AG10803 (cell line): ENCODE results near the gene PAPOLB.

Experiments
- DNase-seq: peaks from one replicate; pipeline ENCODE4 v3.0.0; 2010; ENCODE audit warnings: low read depth
- H3K4me3 ChIP-seq: 2 replicates; pipeline ENCODE4 v1.5.1; 2011; ENCODE audit warnings: mild to moderate bottlenecking, low read length, control low read depth
- TF ChIP-seq, protein P1 (sequence below): conservative IDR thresholded peaks from 2 replicates; pipeline ENCODE4 v1.5.1; 2011; ENCODE audit warnings: mild to moderate bottlenecking, low read length, control low read depth, inconsistent platforms

The PAPOLB gene

DNA sequence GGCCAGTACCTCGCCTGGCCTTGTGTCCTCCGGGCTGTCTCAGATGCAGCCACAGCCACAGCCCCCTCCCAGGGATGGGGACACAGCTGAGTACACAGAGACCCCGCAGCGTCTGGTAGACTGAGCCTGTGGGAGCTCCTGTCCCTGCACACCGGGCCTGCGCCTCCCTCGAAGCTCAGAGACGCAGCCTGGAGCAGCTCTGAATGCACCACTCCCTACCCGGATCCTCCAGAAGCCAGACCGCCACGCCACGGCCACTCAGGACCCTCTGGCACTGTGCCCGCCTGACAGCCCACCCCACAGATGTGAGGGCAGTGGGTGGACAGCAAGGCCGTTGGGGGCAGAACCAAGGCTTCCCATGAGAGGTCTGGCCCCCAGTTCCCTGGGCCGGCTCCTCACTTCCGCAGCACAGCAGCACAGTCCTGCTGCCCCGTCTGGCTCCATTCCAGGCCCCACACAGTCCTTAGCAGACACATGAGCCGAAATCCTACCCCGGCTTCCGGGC lies 40.8 kb downstream of the PAPOLB start:
- DNase-seq, result no peak
- H3K4me3 ChIP-seq, result no peak overlapping the region
- TF ChIP-seq, protein P1, sequence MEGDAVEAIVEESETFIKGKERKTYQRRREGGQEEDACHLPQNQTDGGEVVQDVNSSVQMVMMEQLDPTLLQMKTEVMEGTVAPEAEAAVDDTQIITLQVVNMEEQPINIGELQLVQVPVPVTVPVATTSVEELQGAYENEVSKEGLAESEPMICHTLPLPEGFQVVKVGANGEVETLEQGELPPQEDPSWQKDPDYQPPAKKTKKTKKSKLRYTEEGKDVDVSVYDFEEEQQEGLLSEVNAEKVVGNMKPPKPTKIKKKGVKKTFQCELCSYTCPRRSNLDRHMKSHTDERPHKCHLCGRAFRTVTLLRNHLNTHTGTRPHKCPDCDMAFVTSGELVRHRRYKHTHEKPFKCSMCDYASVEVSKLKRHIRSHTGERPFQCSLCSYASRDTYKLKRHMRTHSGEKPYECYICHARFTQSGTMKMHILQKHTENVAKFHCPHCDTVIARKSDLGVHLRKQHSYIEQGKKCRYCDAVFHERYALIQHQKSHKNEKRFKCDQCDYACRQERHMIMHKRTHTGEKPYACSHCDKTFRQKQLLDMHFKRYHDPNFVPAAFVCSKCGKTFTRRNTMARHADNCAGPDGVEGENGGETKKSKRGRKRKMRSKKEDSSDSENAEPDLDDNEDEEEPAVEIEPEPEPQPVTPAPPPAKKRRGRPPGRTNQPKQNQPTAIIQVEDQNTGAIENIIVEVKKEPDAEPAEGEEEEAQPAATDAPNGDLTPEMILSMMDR, result no peak

DNA sequence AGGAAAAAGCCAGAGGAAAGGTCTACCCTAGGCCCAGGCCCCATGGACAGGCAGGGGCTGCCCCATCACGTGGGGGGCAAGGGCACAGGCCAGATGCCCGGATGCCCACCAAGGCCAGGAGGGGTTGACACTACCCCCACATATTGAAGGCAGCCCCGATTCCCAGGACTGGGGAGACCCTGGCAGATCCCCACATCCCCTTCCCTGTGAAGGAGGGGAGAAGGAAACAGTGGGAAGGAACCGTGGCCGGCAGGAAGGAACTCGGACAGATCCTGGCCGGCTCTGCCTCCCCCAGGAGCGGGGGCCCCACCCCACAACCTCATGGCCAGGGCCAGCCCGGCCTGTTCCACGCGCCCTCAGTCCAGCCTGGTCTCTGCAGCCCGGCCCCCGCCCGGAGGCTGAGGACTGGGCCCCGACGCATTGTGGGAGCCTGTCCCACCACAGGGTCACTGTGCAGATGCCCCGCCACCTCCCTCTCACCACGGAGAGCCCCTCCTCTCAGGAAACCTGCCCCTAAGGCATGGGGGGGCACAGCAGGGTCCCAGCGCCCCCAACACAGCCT lies 41.3 kb downstream of the PAPOLB start:
- H3K4me3 ChIP-seq, result no peak overlapping the region
- TF ChIP-seq, protein P1, result no peak
- DNase-seq, result no peak

DNA sequence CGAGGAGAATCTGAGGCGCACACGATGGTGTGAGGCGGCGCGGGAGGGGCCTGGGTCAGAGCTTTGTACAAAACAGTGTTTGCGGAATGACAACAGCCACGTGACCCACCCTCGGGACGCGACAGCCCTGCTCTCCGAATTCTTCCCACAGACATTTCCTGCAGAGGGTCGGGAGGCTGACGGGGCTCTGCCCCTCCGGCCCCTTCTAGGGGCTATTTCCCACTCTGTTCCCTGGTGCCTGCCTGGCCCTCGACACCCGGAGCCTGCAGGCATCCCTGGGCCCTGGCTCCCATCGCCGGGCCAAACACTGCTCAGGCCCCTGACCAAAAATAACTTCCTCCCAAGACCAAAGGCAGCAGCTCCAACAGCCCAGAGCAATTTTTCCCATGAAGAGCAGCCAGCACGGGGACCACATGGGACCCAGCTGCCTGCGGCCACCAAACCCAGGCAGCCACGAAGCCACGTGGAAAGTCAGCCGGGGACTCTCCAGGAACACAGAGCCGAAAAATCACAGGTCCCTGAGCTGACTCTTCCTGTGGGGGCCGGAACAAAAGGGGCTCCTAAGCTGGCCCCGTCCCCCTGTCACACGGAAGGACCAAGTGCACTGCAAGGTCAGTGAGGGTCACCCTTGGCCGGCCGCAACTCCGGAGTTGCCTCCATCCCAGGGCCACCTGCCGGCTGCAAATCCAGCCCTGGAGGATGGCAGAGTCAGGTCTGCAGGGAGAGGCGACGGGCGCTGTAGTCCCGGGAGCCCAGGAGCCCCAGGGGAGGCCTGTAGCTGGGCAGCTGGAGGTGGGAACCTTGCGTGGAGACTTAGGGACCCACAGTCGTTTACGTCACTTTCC lies 42.0 kb downstream of the PAPOLB start:
- no peak for DNase-seq
- no peak overlapping the region for H3K4me3 ChIP-seq
- TF ChIP-seq, protein P1, result no peak

GRCh38 chr7:4818000-4818794 lies 43.6 kb downstream of the PAPOLB start:
- H3K4me3 ChIP-seq, result no peak overlapping the region
- TF ChIP-seq, protein P1, result no peak
- DNase-seq, result no peak

DNA sequence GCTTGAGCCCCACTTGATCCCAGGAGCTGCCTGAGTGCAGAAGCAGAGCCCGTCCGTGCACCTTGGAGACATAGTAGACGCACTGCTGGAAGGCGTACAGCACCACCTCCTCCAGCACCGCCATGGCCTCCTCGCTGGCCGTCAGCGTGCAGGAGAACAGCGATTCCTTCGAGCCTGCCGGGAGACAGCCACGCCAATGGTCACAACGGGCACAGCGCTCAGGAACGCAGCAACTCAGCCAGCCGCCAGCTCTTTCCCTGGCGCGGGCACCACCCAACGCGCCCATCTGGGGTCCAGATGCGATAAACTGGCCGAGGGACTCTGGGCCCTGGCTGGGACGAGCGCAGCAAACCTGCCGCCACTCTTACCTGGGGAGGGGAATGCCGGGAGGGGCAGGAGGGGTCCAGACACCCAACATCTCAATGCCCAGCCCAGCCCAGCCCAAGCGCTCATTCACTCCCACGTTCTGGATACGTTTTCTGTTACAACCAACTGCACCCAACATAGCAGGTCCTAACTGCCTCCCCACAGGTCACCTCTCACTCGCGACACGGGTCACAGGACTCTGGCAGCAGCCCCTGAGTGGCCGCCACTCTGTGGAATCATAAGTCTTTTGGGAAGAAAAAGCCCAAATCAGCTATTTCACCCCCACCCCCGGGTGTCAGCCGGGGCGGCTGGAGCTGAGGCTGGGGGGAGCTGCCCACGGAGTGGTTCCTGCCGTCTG lies 44.5 kb downstream of the PAPOLB start:
- H3K4me3 ChIP-seq, result no peak overlapping the region
- DNase-seq, result no peak
- TF ChIP-seq, protein P1, result no peak

- DNase-seq, result no peak
- TF ChIP-seq, protein P1, result no peak
- no peak overlapping the region for H3K4me3 ChIP-seq
These were observed 45.3 kb downstream of the PAPOLB start for GRCh38 chr7:4816419-4817080.
